SK-N-SH (cell line): Measurements from ENCODE around the gene ATAD3B. TPM values are rescaled to one million over a fixed set of nuclear protein-coding genes. Genes with fewer than 3 reads are reported as not detected.
"Not testable (repeated sequence)": the region's sequence is repeated elsewhere in the genome, so short reads cannot be mapped to it uniquely, and the experiment has no call there.

Experiments
- CTCF ChIA-PET: fragments of 300-600, 350-600 bp; formaldehyde crosslinking; extraction: SDS; loops from one replicate; lab custom pipeline; 2021; lab: Yijun Ruan, JAX
- POLR2A ChIA-PET: fragments of 350-600 bp; sonication (Branson Sonifier 250); formaldehyde crosslinking; extraction: SDS; loops from one replicate; lab custom pipeline; 2020; ENCODE audit warnings: antibody characterized with exemption, inconsistent platforms; lab: Yijun Ruan, JAX
- DNase-seq: peaks from one replicate; pipeline ENCODE4 v3.0.0; 2012
- H2AFZ ChIP-seq: fragments of 200-600 bp; sonication (generic); 2 replicates; pipeline ENCODE4 v1.8.1; 2016; ENCODE audit warnings: antibody characterized with exemption, mild to moderate bottlenecking, low read depth
- H3F3A ChIP-seq: fragments of 200-600 bp; sonication (generic); replicated peaks from 2 replicates; pipeline ENCODE3; 2016; ENCODE audit warnings: antibody characterized with exemption, mild to moderate bottlenecking; ENCODE audit not compliant: insufficient read depth
- H3K27ac ChIP-seq, 2 experiments: fragments of 200-500 bp in 1 of 2; fragments of 200-600 bp in 1 of 2; sonication (Bioruptor generic) in 1 of 2; sonication (generic), shearing (Covaris generic) in 1 of 2; 2 replicates each; pipeline versions ENCODE4 v1.5.1 to v1.6.1; 2014 to 2016; ENCODE audit warnings: low read depth in 2 of 2, inconsistent platforms in 1 of 2, low read length in 1 of 2, mild to moderate bottlenecking in 1 of 2, mixed read lengths in 1 of 2
- H3K27me3 ChIP-seq: fragments of 200-600 bp; sonication (generic), shearing (Covaris generic); 2 replicates; pipeline ENCODE4 v1.6.1; 2016; ENCODE audit warnings: mixed run types; ENCODE audit not compliant: insufficient read depth
- H3K36me3 ChIP-seq, 2 experiments: fragments of 200-500 bp in 1 of 2; fragments of 200-600 bp in 1 of 2; sonication (Bioruptor generic) in 1 of 2; sonication (generic) in 1 of 2; replicated peaks in 1 of 2; 2 replicates each; pipeline versions ENCODE3 to v1.5.1; 2014 to 2016; ENCODE audit warnings: low read length in 1 of 2, mild to moderate bottlenecking in 1 of 2; ENCODE audit not compliant: insufficient read depth in 2 of 2, control insufficient read depth in 1 of 2
- H3K4me1 ChIP-seq, 2 experiments: fragments of 200-500 bp in 1 of 2; fragments of 200-600 bp in 1 of 2; sonication (Bioruptor generic) in 1 of 2; sonication (generic), shearing (Covaris generic) in 1 of 2; 2 replicates each; pipeline versions ENCODE4 v1.5.1 to v1.6.1; 2014 to 2016; ENCODE audit warnings: low read depth in 1 of 2, low read length in 1 of 2, mixed run types in 1 of 2; ENCODE audit not compliant: insufficient read depth in 2 of 2, control insufficient read depth in 1 of 2
- H3K4me2 ChIP-seq: fragments of 200-600 bp; sonication (generic), shearing (Covaris generic); 2 replicates; pipeline ENCODE4 v1.6.1; 2017; ENCODE audit warnings: mixed run types
- H3K4me3 ChIP-seq, 2 experiments: fragments of 200-500 bp in 1 of 2; fragments of 200-600 bp in 1 of 2; sonication (Bioruptor generic) in 1 of 2; sonication (generic), shearing (Covaris generic) in 1 of 2; 2 replicates each; pipeline versions ENCODE4 v1.5.1 to v1.8.1; 2014 to 2016; ENCODE audit warnings: low read depth in 2 of 2, inconsistent platforms in 1 of 2, low read length in 1 of 2, mild to moderate bottlenecking in 1 of 2, mixed read lengths in 1 of 2, moderate library complexity in 1 of 2
- H3K79me2 ChIP-seq: fragments of 200-600 bp; sonication (generic); 2 replicates; pipeline ENCODE4 v1.8.1; 2017; ENCODE audit warnings: mild to moderate bottlenecking; ENCODE audit not compliant: insufficient read depth
- H3K9ac ChIP-seq: fragments of 200-600 bp; sonication (generic); 2 replicates; pipeline ENCODE4 v1.6.1; 2017; ENCODE audit warnings: mixed run types
- H3K9me2 ChIP-seq: fragments of 200-600 bp; sonication (generic); 2 replicates; pipeline ENCODE4 v1.6.1; 2017; ENCODE audit warnings: mixed run types
- H3K9me3 ChIP-seq: fragments of 200-600 bp; sonication (generic); 2 replicates; pipeline ENCODE4 v1.6.1; 2017; ENCODE audit warnings: mixed run types, mild to moderate bottlenecking, moderate library complexity
- H4K20me1 ChIP-seq: fragments of 200-600 bp; sonication (generic); 2 replicates; pipeline ENCODE4 v1.6.1; 2017; ENCODE audit warnings: mild to moderate bottlenecking, mixed run types; ENCODE audit not compliant: insufficient read depth
- RAD21 ChIP-seq: IDR thresholded peaks from 2 replicates; pipeline ENCODE4 v1.6.1; 2012; ENCODE audit warnings: mild to moderate bottlenecking, low read length
- SMC3 ChIP-seq: IDR thresholded peaks from 2 replicates; pipeline ENCODE4 v1.6.1; 2012; ENCODE audit warnings: low read depth, low read length, improper control_type of control experiment
- WGBS: methylation state at CpG from one replicate; pipeline ENCODE4 v1.1.6; 2017; ENCODE audit warnings: low lambda C conversion rate; 5-methylcytosine and 5-hydroxymethylcytosine counted together
- polyA plus RNA-seq, 3 experiments: library from polyadenylated mRNA; depleted of rRNA; stranded (reverse); fragments of >200 nt; gene quantifications; 2 replicates each; pipeline ENCODE4 v1.2.3, GENCODE V29; 2012
- TF ChIP-seq, protein P1 (sequence below): fragments of 200-600 bp; sonication (generic); IDR thresholded peaks from 2 replicates; pipeline ENCODE4 v1.6.1; 2017; ENCODE audit warnings: antibody characterized with exemption, mild to moderate bottlenecking, moderate library complexity

ATAD3B gene
- polyA plus RNA-seq, 1 of the 3 experiments (the other 2 are of a cell fraction) = 71.6 TPM

DNA sequence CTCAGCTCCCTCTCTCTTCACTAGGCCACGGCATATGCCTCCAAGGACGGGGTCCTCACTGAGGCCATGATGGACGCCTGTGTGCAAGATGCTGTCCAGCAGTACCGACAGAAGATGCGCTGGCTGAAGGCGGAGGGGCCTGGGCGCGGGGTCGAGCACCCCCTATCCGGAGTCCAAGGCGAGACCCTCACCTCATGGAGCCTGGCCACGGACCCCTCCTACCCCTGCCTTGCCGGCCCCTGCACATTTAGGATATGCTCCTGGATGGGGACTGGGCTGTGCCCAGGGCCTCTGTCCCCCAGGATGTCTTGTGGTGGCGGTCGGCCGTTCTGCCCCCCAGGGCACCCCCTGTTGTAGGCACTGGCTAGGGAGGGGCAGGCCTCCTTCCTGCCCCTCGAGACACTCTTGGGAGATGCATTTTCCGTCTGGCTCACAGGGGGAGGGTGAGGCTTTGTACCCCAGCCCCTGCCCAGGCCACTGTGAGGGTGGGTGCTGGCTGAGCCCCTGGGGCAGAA, 24.0 kb downstream of the ATAD3B start:
- H3K9me3 ChIP-seq, H3K4me1 ChIP-seq, H3K9me2 ChIP-seq, CTCF ChIA-PET, H3K9ac ChIP-seq, H3K27me3 ChIP-seq, H3K27ac ChIP-seq, DNase-seq, H4K20me1 ChIP-seq, H3K4me3 ChIP-seq, H3K79me2 ChIP-seq, H3K4me2 ChIP-seq, H2AFZ ChIP-seq, H3F3A ChIP-seq, POLR2A ChIA-PET: not testable (repeated sequence)
- 91% methylated on average over 11 of the region's 18 CpGs for WGBS
- peaks cover 13 to 31% of the 10 kb centered on the region in 2 experiments for H3K36me3 ChIP-seq

DNA sequence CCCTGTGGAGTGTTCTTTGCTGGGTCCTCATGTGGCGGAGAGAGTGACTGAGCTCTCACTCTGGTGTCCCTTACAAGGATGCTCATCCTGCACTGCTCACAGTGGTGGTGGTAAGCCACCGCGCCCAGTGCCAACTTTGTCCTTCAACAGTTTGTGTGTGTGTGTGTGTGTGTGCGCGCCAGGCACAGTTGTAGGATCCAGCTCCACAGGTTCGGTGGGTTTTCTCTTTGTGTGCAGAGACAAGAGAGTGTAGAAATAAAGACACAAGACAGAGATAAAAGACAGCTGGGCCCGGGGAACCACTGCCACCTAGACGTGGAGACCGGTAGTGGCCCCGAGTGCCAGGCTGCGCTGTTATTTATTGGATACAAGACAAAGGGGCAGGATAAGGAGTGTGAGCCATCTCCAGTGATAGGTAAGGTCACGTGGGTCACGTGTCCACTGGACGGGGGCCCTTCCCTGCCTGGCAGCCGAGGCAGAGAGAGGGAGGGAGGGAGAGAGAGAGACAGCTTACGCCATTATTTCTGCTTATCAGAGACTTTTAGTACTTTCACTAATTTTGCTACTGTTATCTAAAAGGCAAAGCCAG, 33.3 kb downstream of the ATAD3B start:
- H3K4me2 ChIP-seq, H3K9me2 ChIP-seq, H3K4me1 ChIP-seq, H3K79me2 ChIP-seq, DNase-seq, H3K27me3 ChIP-seq, H3K4me3 ChIP-seq, H3F3A ChIP-seq, H3K36me3 ChIP-seq, H3K9ac ChIP-seq, H3K9me3 ChIP-seq, H4K20me1 ChIP-seq, H3K27ac ChIP-seq: not testable (repeated sequence)
- TF ChIP-seq SMC3 (0 out of 2 replicates have a peak, but pooled peaks have one; percentile 1), RAD21 (peak; percentile 26)
- TF ChIP-seq, protein P1, sequence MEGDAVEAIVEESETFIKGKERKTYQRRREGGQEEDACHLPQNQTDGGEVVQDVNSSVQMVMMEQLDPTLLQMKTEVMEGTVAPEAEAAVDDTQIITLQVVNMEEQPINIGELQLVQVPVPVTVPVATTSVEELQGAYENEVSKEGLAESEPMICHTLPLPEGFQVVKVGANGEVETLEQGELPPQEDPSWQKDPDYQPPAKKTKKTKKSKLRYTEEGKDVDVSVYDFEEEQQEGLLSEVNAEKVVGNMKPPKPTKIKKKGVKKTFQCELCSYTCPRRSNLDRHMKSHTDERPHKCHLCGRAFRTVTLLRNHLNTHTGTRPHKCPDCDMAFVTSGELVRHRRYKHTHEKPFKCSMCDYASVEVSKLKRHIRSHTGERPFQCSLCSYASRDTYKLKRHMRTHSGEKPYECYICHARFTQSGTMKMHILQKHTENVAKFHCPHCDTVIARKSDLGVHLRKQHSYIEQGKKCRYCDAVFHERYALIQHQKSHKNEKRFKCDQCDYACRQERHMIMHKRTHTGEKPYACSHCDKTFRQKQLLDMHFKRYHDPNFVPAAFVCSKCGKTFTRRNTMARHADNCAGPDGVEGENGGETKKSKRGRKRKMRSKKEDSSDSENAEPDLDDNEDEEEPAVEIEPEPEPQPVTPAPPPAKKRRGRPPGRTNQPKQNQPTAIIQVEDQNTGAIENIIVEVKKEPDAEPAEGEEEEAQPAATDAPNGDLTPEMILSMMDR = peak; percentile 53
- CTCF ChIA-PET = interaction anchor here (0.6 to 2.0 kb wide), 14 partner anchors 10 to 157 kb away, joined by 3 to 8 read pairs (median 3); no protein-coding TSS in a partner anchor
- WGBS = 67% methylated on average over 13 of the region's 16 CpGs
- POLR2A ChIA-PET = interaction anchor here (0.9 to 1.2 kb wide), 2 partner anchors 102 to 104 kb away, joined by 3 to 4 read pairs; no protein-coding TSS in a partner anchor
- peak overlapping the region; percentile 51; the same call in 1 of the 2 replicates for H2AFZ ChIP-seq

DNA sequence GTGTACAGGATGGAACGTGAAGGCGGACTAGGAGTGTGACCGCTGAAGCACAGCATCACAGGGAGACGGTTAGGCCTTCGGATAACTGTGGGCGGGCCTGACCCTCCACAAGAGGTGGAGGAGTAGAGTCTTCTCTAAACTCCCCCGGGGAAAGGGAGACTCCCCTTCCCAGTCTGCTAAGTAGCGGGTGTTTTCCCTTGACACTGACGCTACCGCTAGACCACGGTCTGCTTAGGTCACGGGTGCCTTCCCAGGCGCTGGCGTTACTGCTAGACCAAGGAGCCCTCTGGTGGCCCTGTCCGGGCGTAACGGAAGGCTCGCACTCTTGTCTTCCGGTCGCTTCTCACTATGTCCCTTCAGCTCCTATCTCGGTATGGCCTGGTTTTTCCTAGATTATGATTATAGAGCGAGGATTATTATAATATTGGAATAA, 33.8 kb downstream of the ATAD3B start:
- H3K36me3 ChIP-seq, H3K4me3 ChIP-seq, H3K9ac ChIP-seq, H3K9me2 ChIP-seq, H3K79me2 ChIP-seq, DNase-seq, H3K27me3 ChIP-seq, H3K9me3 ChIP-seq, H3K27ac ChIP-seq, H3K4me2 ChIP-seq, H3K4me1 ChIP-seq, H2AFZ ChIP-seq, H3F3A ChIP-seq, H4K20me1 ChIP-seq: not testable (repeated sequence)
- ChIA-PET POLR2A (interaction anchor here (0.9 to 1.2 kb wide), 2 partner anchors 103 to 105 kb away, joined by 3 to 4 read pairs; no protein-coding TSS in a partner anchor), CTCF (interaction anchor here (0.6 to 2.0 kb wide), 12 partner anchors 14 to 157 kb away, joined by 3 to 8 read pairs (median 4); no protein-coding TSS in a partner anchor)
- 53% methylated on average over 14 of the region's 22 CpGs for WGBS
- peak; percentile 19; the same call in 1 of the 2 replicates for TF ChIP-seq RAD21
- TF ChIP-seq, protein P1 = peak; percentile 45

DNA sequence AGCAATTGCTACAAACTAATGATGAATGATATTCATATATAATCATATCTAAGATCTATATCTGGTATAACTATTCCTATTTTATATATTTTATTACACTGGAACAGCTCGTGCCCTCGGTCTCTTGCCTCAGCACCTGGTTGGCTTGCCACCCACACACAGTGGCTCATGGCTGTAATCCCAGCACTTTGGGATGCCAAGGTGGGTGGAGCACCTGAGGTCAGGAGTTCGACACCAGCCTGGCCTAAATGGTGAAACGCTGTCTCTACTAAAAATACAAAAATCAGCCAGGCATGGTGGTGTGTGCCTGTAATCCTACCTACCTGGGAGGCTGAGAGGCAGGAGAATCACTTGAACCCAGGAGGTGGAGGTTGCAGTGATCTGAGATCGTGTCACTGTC, 34.2 kb downstream of the ATAD3B start:
- not testable (repeated sequence) for H3K4me1 ChIP-seq, H3K27ac ChIP-seq, H3K9me2 ChIP-seq, H3K36me3 ChIP-seq, H3K4me2 ChIP-seq, H3K79me2 ChIP-seq, H3K9ac ChIP-seq, H3F3A ChIP-seq, H3K27me3 ChIP-seq, H3K9me3 ChIP-seq, H4K20me1 ChIP-seq, DNase-seq, H2AFZ ChIP-seq, H3K4me3 ChIP-seq
- ChIA-PET POLR2A (interaction anchor here (1.2 kb wide), 1 partner anchor 105 kb away, joined by 4 read pairs; no protein-coding TSS in a partner anchor), CTCF (interaction anchor here (0.6 to 2.0 kb wide), 11 partner anchors 15 to 135 kb away, joined by 3 to 8 read pairs (median 3); no protein-coding TSS in a partner anchor)
- WGBS = 82% methylated on average over 3 of the region's 5 CpGs
